ENCODE results near the gene ZNF581. TPM values are rescaled to one million over a fixed set of nuclear protein-coding genes. Genes with fewer than 3 reads are reported as not detected.

Gene ZNF581
- total RNA-seq, 1 donor from 2014 or later: 15.5 TPM

- intact Hi-C loops (cut with DNase I): loop anchor here (10.0 kb wide), 1 partner anchor 201 kb away; the partner anchor contains the start of gene UBE2S
- peak within 1 kb of the TSS; percentile 91 for H3K27ac ChIP-seq
- no peaks in the 10 kb centered on the region for H3K9me3 ChIP-seq
- no peaks in the 10 kb centered on the region for H3K36me3 ChIP-seq
- no peaks in the 10 kb centered on the region for H3K27me3 ChIP-seq
- peaks cover 39% of the 10 kb centered on the region for H3K4me1 ChIP-seq
- no peak for DNase-seq (ENCODE audit: extremely low spot score in 2 of 2)
- TF ChIP-seq POLR2A (IDR thresholded peaks at IDR 0.05) (no peak), POLR2AphosphoS5 (IDR thresholded peaks at IDR 0.05; ENCODE audit: insufficient read depth in 1 of 2, low read depth in 1 of 2) (peak in 1 of 2 donors; percentile 25), CTCF (IDR thresholded peaks at IDR 0.05) (peak in 2 of 3 experiments; percentile 31 to 46)
- peak within 1 kb of the TSS; percentile 70 to 90 for H3K4me3 ChIP-seq
These were observed 37.6 kb upstream of the ZNF581 start, which contains the start of gene ZNF865 for GRCh38 chr19:55605637-55606470. ZNF865 (plus strand) TSS chr19:55605647; CDS start chr19:55613619, 7,972 bp downstream.

GRCh38 chr19:55606471-55606787 is 37.0 kb upstream of the ZNF581 start:
- intact Hi-C loops (cut with DNase I): loop anchor here (10.0 kb wide), 1 partner anchor 202 kb away; the partner anchor contains the start of gene UBE2S
- Histone ChIP-seq H3K27me3 (no peaks in the 10 kb centered on the region), H3K36me3 (no peaks in the 10 kb centered on the region), H3K4me1 (peaks cover 36% of the 10 kb centered on the region), H3K27ac (peak overlapping the region; percentile 91), H3K4me3 (peak overlapping the region; percentile 70 to 90), H3K9me3 (no peaks in the 10 kb centered on the region)
- no peak for DNase-seq (ENCODE audit: extremely low spot score in 2 of 2)
- TF ChIP-seq POLR2AphosphoS5 (IDR thresholded peaks at IDR 0.05; ENCODE audit: insufficient read depth in 1 of 2, low read depth in 1 of 2): no peak
- TF ChIP-seq POLR2A (IDR thresholded peaks at IDR 0.05): no peak
- no peak for TF ChIP-seq CTCF (IDR thresholded peaks at IDR 0.05)

GRCh38 chr19:55606817-55607216 is 36.6 kb upstream of the ZNF581 start:
- Histone ChIP-seq H3K27ac (peak overlapping the region; percentile 91), H3K36me3 (no peaks in the 10 kb centered on the region), H3K9me3 (no peaks in the 10 kb centered on the region), H3K4me3 (peak overlapping the region; percentile 70 to 90), H3K4me1 (peaks cover 38% of the 10 kb centered on the region), H3K27me3 (no peaks in the 10 kb centered on the region)
- TF ChIP-seq CTCF (IDR thresholded peaks at IDR 0.05) (no peak), POLR2A (IDR thresholded peaks at IDR 0.05) (no peak), POLR2AphosphoS5 (IDR thresholded peaks at IDR 0.05; ENCODE audit: insufficient read depth in 1 of 2, low read depth in 1 of 2) (no peak)
- no peak for DNase-seq (ENCODE audit: extremely low spot score in 2 of 2)
- intact Hi-C loops (cut with DNase I): loop anchor here (10.0 kb wide), 1 partner anchor 202 kb away; the partner anchor contains the start of gene UBE2S

GRCh38 chr19:55609326-55609725 is 34.1 kb upstream of the ZNF581 start:
- Histone ChIP-seq H3K27ac (no peak overlapping the region), H3K4me1 (peaks cover 35% of the 10 kb centered on the region), H3K36me3 (no peaks in the 10 kb centered on the region), H3K27me3 (no peaks in the 10 kb centered on the region), H3K9me3 (no peaks in the 10 kb centered on the region), H3K4me3 (no peak overlapping the region)
- DNase-seq (ENCODE audit: extremely low spot score in 2 of 2): no peak
- no peak for TF ChIP-seq POLR2A (IDR thresholded peaks at IDR 0.05)
- TF ChIP-seq POLR2AphosphoS5 (IDR thresholded peaks at IDR 0.05; ENCODE audit: insufficient read depth in 1 of 2, low read depth in 1 of 2): no peak
- no peak for TF ChIP-seq CTCF (IDR thresholded peaks at IDR 0.05)
- intact Hi-C loops (cut with DNase I): loop anchor here (10.0 kb wide), 1 partner anchor 205 kb away; the partner anchor contains the start of gene UBE2S
